ENCODE measurements around the gene CENPS. TPM values are rescaled to one million over a fixed set of nuclear protein-coding genes. Genes with fewer than 3 reads are reported as not detected.
"Not testable (repeated sequence)": the region's sequence is repeated elsewhere in the genome, so short reads cannot be mapped to it uniquely, and the experiment has no call there.

Gene CENPS
- total and polyA plus RNA-seq, 4 donors, result 4.4 to 9.8 (median 7.4) TPM

- H3K4me3 ChIP-seq (ENCODE audit: low read depth in 1 of 3, low read length in 3 of 3), result no peak overlapping the region
- WGBS, result 91% methylated on average over 23 of the region's 23 CpGs
- H3K27ac ChIP-seq (ENCODE audit: low read depth in 1 of 2, low read length in 2 of 2), result no peak overlapping the region
- no peaks in the 10 kb centered on the region for H3K9me3 ChIP-seq (ENCODE audit: control insufficient read depth in 4 of 4, low read length in 3 of 4)
- no peak for DNase-seq (ENCODE audit: low spot score)
- TF ChIP-seq SP1 (IDR thresholded peaks at IDR 0.05), result no peak
- no peak for TF ChIP-seq TAF1 (conservative IDR thresholded peaks at IDR 0.05)
- TF ChIP-seq FOXA2 (IDR thresholded peaks at IDR 0.05), result no peak
- no peak for TF ChIP-seq RXRA (IDR thresholded peaks at IDR 0.05)
- no peak for TF ChIP-seq GABPA (IDR thresholded peaks at IDR 0.05 in 1 of 2, conservative IDR thresholded peaks at IDR 0.05 in 1 of 2)
- no peak for TF ChIP-seq ZBTB33 (IDR thresholded peaks at IDR 0.05)
- TF ChIP-seq JUND (IDR thresholded peaks at IDR 0.05), result no peak
- TF ChIP-seq HNF4A (conservative IDR thresholded peaks at IDR 0.05), result no peak
- H3K27me3 ChIP-seq (ENCODE audit: control insufficient read depth in 4 of 4, insufficient read depth in 4 of 4, low read length in 3 of 4), result no peaks in the 10 kb centered on the region
- H3K9ac ChIP-seq (ENCODE audit: low read depth in 1 of 2, low read length in 2 of 2), result no peak overlapping the region
- peaks cover 0 to 4% (median 0%) of the 10 kb centered on the region in 4 donors for H3K36me3 ChIP-seq (ENCODE audit: control insufficient read depth in 4 of 4, insufficient read depth in 3 of 4, low read depth in 1 of 4, low read length in 3 of 4)
- peaks cover 3 to 49% (median 35%) of the 10 kb centered on the region in 4 donors for H3K4me1 ChIP-seq (ENCODE audit: control insufficient read depth in 4 of 4, insufficient read depth in 4 of 4, low read length in 3 of 4)
These were observed 43.0 kb downstream of the CENPS start for GRCh38 chr1:10473145-10473765.

DNA sequence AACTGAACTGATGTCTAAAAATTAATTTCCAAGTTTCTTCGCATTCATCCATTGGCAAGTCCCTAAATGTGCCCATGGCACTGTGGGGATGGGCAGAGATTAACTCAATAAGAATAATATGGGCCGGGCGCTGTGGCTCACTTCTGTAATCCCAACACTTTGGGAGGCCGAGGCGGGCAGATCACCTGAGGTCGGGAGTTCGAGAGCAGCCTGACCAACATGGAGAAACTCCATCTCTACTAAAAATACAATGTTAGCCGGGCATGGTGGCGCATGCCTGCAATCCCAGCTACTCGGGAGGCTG, 44.0 kb downstream of the CENPS start:
- H3K9me3 ChIP-seq (ENCODE audit: control insufficient read depth in 4 of 4, low read length in 3 of 4); H3K36me3 ChIP-seq (ENCODE audit: control insufficient read depth in 4 of 4, insufficient read depth in 3 of 4, low read depth in 1 of 4, low read length in 3 of 4); H3K27me3 ChIP-seq (ENCODE audit: control insufficient read depth in 4 of 4, insufficient read depth in 4 of 4, low read length in 3 of 4); DNase-seq (ENCODE audit: low spot score); H3K9ac ChIP-seq (ENCODE audit: low read depth in 1 of 2, low read length in 2 of 2): not testable (repeated sequence)
- WGBS, result 94% methylated on average over 10 of the region's 10 CpGs
- Histone ChIP-seq H3K4me3 (ENCODE audit: low read depth in 1 of 3, low read length in 3 of 3) (peak overlapping the region; percentile 86 to 96 (median 91)), H3K27ac (ENCODE audit: low read depth in 1 of 2, low read length in 2 of 2) (peak overlapping the region in 1 of 2 donors; percentile 64), H3K4me1 (ENCODE audit: control insufficient read depth in 4 of 4, insufficient read depth in 4 of 4, low read length in 3 of 4) (peaks cover 3 to 52% (median 38%) of the 10 kb centered on the region in 4 donors)

DNA sequence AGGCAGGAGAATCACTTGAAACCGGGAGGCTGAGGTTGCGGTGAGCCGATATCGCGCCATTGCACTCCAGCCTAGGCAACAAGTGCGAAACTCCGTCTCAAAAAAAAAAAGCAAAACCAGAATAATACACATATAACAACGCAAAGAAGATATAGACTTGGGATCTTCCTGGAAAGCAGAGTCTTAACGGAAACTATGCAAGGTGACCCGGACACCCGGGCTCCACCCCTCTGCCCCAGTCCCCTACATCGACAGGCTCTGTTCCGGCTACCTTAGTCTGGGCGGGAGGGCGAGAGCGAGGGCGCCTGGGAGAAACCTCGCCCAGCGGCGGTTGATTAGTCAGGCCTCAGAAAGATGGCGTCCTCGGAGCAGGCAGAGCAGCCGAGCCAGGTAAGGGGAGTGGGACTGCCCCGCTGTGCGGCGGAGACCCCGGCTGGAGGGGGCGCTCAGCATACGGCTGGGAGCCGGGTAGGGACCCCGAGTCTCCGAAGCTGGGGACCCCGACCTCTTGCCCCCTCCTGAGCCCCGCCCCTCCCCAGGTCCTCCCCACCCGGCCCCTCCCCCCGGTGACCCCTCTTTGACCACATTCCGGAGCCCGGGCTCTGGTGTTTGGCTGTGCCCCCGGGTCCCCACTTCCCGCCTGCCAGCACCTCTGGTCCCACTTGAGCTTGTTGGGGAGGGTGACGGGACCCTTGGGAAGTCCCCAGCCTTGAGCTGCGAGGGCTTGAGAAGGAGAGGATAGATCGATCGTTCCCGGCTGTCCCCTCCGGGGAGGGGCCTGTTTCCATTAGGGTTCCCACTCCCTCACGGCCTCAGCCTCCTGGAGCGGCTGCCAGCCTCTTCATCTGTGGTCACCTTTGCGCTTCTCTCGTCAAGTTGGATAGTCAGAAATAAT, 44.6 kb downstream of the CENPS start, which contains the start of gene PEX14:
Gene PEX14, plus strand, starts transcription at position 338 of the 895 bp plus-strand sequence. Its CDS starts 17 bp downstream, at position 355.
- no peaks in the 10 kb centered on the region for H3K27me3 ChIP-seq (ENCODE audit: control insufficient read depth in 4 of 4, insufficient read depth in 4 of 4, low read length in 3 of 4)
- 12% methylated on average over 50 of the region's 50 CpGs for WGBS
- H3K27ac ChIP-seq (ENCODE audit: low read depth in 1 of 2, low read length in 2 of 2), result peak within 1 kb of the TSS; percentile 64 to 83
- peaks cover 7 to 56% (median 43%) of the 10 kb centered on the region in 4 donors for H3K4me1 ChIP-seq (ENCODE audit: control insufficient read depth in 4 of 4, insufficient read depth in 4 of 4, low read length in 3 of 4)
- H3K9me3 ChIP-seq (ENCODE audit: control insufficient read depth in 4 of 4, low read length in 3 of 4), result no peaks in the 10 kb centered on the region
- peak within 1 kb of the TSS; percentile 56 to 94 for H3K9ac ChIP-seq (ENCODE audit: low read depth in 1 of 2, low read length in 2 of 2)
- peak; percentile 82 for DNase-seq (ENCODE audit: low spot score)
- H3K36me3 ChIP-seq (ENCODE audit: control insufficient read depth in 4 of 4, insufficient read depth in 3 of 4, low read depth in 1 of 4, low read length in 3 of 4), result peaks cover 0 to 4% (median 0%) of the 10 kb centered on the region in 4 donors
- peak within 1 kb of the TSS; percentile 86 to 96 (median 91) for H3K4me3 ChIP-seq (ENCODE audit: low read depth in 1 of 3, low read length in 3 of 3)
- TF ChIP-seq HNF4A (conservative IDR thresholded peaks at IDR 0.05) (peak; percentile 21 to 47), HNF4G (IDR thresholded peaks at IDR 0.05) (no peak), SP1 (IDR thresholded peaks at IDR 0.05) (peak; percentile 40), ZBTB33 (IDR thresholded peaks at IDR 0.05) (peak; percentile 91), EGR1 (IDR thresholded peaks at IDR 0.05; ENCODE audit: low read depth in 2 of 2) (no peak), NR2F2 (IDR thresholded peaks at IDR 0.05) (peak; percentile 38), FOXA1 (IDR thresholded peaks at IDR 0.05) (peak; percentile 20), RAD21 (IDR thresholded peaks at IDR 0.05) (no peak), RXRA (IDR thresholded peaks at IDR 0.05) (peak; percentile 56 to 69), YY1 (IDR thresholded peaks at IDR 0.05) (peak; percentile 97)
- TF ChIP-seq, protein P1, sequence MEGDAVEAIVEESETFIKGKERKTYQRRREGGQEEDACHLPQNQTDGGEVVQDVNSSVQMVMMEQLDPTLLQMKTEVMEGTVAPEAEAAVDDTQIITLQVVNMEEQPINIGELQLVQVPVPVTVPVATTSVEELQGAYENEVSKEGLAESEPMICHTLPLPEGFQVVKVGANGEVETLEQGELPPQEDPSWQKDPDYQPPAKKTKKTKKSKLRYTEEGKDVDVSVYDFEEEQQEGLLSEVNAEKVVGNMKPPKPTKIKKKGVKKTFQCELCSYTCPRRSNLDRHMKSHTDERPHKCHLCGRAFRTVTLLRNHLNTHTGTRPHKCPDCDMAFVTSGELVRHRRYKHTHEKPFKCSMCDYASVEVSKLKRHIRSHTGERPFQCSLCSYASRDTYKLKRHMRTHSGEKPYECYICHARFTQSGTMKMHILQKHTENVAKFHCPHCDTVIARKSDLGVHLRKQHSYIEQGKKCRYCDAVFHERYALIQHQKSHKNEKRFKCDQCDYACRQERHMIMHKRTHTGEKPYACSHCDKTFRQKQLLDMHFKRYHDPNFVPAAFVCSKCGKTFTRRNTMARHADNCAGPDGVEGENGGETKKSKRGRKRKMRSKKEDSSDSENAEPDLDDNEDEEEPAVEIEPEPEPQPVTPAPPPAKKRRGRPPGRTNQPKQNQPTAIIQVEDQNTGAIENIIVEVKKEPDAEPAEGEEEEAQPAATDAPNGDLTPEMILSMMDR (IDR thresholded peaks at IDR 0.05; ENCODE audit: low read depth, low read length, missing input control), result no peak
- TF ChIP-seq, protein P2, sequence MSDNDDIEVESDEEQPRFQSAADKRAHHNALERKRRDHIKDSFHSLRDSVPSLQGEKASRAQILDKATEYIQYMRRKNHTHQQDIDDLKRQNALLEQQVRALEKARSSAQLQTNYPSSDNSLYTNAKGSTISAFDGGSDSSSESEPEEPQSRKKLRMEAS (IDR thresholded peaks at IDR 0.05), result peak; percentile 42

Measured in liver (tissue), 9 donors.